ENCODE data around the gene CCDC148.

DNA sequence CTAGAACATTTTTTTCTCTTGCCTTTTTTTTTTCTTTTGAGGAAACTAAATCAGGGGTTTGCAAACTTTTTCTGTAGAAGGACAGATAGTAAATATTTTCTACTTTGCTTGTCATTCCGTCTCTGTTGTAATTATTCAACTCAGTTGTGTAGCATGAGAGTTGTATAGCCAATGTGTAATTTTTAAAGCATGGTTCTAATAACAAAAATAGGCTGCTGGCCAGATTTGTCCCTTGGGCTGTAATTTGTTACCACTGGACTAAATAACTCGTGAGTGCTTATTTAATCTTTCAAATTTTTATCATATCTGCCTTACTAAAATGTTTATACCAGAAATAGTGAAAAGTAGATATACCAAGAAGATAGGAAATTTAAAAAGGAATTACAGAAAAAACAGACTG, 43.0 kb downstream of the CCDC148 start:
- TF ChIP-seq TAF1 (conservative IDR thresholded peaks at IDR 0.05): no peak
- TF ChIP-seq, protein P1, sequence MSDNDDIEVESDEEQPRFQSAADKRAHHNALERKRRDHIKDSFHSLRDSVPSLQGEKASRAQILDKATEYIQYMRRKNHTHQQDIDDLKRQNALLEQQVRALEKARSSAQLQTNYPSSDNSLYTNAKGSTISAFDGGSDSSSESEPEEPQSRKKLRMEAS (IDR thresholded peaks at IDR 0.05): no peak
- TF ChIP-seq, protein P2, sequence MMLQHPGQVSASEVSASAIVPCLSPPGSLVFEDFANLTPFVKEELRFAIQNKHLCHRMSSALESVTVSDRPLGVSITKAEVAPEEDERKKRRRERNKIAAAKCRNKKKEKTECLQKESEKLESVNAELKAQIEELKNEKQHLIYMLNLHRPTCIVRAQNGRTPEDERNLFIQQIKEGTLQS (IDR thresholded peaks at IDR 0.05): no peak
- TF ChIP-seq, protein P3, sequence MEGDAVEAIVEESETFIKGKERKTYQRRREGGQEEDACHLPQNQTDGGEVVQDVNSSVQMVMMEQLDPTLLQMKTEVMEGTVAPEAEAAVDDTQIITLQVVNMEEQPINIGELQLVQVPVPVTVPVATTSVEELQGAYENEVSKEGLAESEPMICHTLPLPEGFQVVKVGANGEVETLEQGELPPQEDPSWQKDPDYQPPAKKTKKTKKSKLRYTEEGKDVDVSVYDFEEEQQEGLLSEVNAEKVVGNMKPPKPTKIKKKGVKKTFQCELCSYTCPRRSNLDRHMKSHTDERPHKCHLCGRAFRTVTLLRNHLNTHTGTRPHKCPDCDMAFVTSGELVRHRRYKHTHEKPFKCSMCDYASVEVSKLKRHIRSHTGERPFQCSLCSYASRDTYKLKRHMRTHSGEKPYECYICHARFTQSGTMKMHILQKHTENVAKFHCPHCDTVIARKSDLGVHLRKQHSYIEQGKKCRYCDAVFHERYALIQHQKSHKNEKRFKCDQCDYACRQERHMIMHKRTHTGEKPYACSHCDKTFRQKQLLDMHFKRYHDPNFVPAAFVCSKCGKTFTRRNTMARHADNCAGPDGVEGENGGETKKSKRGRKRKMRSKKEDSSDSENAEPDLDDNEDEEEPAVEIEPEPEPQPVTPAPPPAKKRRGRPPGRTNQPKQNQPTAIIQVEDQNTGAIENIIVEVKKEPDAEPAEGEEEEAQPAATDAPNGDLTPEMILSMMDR (IDR thresholded peaks at IDR 0.05; ENCODE audit: low read depth, low read length, missing input control): no peak
- TF ChIP-seq, protein P4, sequence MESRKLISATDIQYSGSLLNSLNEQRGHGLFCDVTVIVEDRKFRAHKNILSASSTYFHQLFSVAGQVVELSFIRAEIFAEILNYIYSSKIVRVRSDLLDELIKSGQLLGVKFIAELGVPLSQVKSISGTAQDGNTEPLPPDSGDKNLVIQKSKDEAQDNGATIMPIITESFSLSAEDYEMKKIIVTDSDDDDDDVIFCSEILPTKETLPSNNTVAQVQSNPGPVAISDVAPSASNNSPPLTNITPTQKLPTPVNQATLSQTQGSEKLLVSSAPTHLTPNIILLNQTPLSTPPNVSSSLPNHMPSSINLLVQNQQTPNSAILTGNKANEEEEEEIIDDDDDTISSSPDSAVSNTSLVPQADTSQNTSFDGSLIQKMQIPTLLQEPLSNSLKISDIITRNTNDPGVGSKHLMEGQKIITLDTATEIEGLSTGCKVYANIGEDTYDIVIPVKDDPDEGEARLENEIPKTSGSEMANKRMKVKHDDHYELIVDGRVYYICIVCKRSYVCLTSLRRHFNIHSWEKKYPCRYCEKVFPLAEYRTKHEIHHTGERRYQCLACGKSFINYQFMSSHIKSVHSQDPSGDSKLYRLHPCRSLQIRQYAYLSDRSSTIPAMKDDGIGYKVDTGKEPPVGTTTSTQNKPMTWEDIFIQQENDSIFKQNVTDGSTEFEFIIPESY (IDR thresholded peaks at IDR 0.05): no peak
